Loucy (cell line): ENCODE measurements around the gene ZNF280B.

Experiments
- CTCF ChIP-seq: fragments of 200-600 bp; sonication (generic); conservative IDR thresholded peaks from 2 replicates; pipeline ENCODE4 v1.5.1; 2014; ENCODE audit warnings: mild to moderate bottlenecking, antibody characterized with exemption, low read length
- EZH2phosphoT487 ChIP-seq: fragments of 200-600 bp; IDR thresholded peaks from 2 replicates; pipeline ENCODE4 v1.6.1; 2018; ENCODE audit warnings: antibody characterized with exemption, mild to moderate bottlenecking, moderate library complexity, borderline replicate concordance

- TF ChIP-seq CTCF = no peak
- no peak for TF ChIP-seq EZH2phosphoT487
Measured at GRCh38 chr22:22536916-22537315, 28.4 kb upstream of the ZNF280B start.
